H7 (cell line): ENCODE data around the gene FANCC. TPM values are rescaled to one million over a fixed set of nuclear protein-coding genes. Genes with fewer than 3 reads are reported as not detected.

Experiments
- DNase-seq: peaks from one replicate; pipeline ENCODE4 v3.0.0; 2012
- H3K27me3 ChIP-seq: 2 replicates; pipeline ENCODE4 v1.6.0; 2011; ENCODE audit warnings: mild to moderate bottlenecking, low read length; ENCODE audit not compliant: control insufficient read depth, insufficient read depth
- H3K36me3 ChIP-seq: replicated peaks from 2 replicates; pipeline ENCODE4 v1.5.1; 2011; ENCODE audit warnings: low read length; ENCODE audit not compliant: control insufficient read depth, insufficient read depth
- H3K4me3 ChIP-seq: 2 replicates; pipeline ENCODE4 v1.5.1; 2011; ENCODE audit warnings: low read depth, mild to moderate bottlenecking, control low read depth, low read length, moderate library complexity; ENCODE audit not compliant: insufficient read depth
- total RNA-seq: library from RNA; depleted of rRNA; stranded (reverse); fragments of >200 nt; shearing (Covaris generic); gene quantifications from 2 replicates; pipeline ENCODE4 v1.2.3, GENCODE V29; 2014

The FANCC gene
- total RNA-seq, 1 experiment from 2014 or later = 6.7 TPM

DNA sequence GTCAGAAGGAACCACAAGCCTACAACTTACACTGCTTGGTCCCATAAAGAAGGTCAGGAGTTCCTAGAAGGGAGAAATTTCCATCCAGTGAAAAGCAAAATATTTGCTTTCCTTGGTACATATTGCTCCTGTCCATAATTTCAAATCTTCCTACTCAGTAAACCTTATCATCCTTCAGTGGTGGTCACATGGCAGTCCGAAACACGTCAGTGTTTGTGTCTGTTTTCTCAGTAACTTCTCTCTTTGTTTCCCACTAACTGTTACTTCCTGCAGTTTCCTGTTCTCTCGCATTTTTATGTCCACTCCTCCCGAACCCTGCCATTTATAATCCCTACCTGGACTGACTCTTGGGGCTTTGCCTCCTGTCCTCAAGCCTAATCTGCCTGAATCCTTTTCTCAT is 129.1 kb downstream of the FANCC start:
- no peak for DNase-seq

GRCh38 chr9:95185956-95186355 is 131.6 kb downstream of the FANCC start:
- H3K27me3 ChIP-seq = no peaks in the 10 kb centered on the region
- H3K4me3 ChIP-seq = no peak overlapping the region
- no peak for DNase-seq
- H3K36me3 ChIP-seq = no peaks in the 10 kb centered on the region

More for the DNA sequence above, 129.1 kb downstream of the FANCC start:
- Histone ChIP-seq H3K36me3 (no peaks in the 10 kb centered on the region), H3K27me3 (no peaks in the 10 kb centered on the region), H3K4me3 (no peak overlapping the region)

- no peaks in the 10 kb centered on the region for H3K27me3 ChIP-seq
- no peaks in the 10 kb centered on the region for H3K36me3 ChIP-seq
- no peak overlapping the region for H3K4me3 ChIP-seq
- DNase-seq = peak; percentile 67
Measured at GRCh38 chr9:95182854-95183563, 134.5 kb downstream of the FANCC start.

DNA sequence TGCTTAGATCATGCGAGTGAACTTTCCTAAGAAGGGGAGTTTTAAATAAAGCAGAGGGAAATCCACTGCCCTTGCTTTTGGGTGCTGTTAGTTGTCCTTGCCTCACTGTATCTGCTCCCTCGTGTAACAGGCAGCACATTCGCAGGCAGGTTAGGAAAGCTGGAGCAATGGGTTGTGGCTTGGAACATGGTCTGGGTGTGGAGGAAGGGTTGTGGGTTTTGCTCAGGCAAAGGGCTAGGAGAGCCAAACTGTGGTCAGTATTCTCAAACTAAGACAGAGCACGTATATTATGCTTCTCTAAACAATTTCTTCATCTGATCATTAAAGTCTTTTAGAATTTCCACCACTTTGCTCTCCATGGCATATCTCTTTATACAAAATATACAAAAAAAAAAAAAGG is 135.7 kb downstream of the FANCC start:
- Histone ChIP-seq H3K27me3 (no peaks in the 10 kb centered on the region), H3K36me3 (no peaks in the 10 kb centered on the region), H3K4me3 (no peak overlapping the region)
- DNase-seq = no peak

GRCh38 chr9:95181226-95181818 is 136.2 kb downstream of the FANCC start:
- H3K36me3 ChIP-seq = no peaks in the 10 kb centered on the region
- no peak for DNase-seq

GRCh38 chr9:95177617-95178016 is 139.9 kb downstream of the FANCC start:
- DNase-seq = no peak
- no peaks in the 10 kb centered on the region for H3K27me3 ChIP-seq
- H3K36me3 ChIP-seq = no peaks in the 10 kb centered on the region
- no peak overlapping the region for H3K4me3 ChIP-seq

More at GRCh38 chr9:95181226-95181818, 136.2 kb downstream of the FANCC start:
- Histone ChIP-seq H3K27me3 (no peaks in the 10 kb centered on the region), H3K4me3 (no peak overlapping the region)

DNA sequence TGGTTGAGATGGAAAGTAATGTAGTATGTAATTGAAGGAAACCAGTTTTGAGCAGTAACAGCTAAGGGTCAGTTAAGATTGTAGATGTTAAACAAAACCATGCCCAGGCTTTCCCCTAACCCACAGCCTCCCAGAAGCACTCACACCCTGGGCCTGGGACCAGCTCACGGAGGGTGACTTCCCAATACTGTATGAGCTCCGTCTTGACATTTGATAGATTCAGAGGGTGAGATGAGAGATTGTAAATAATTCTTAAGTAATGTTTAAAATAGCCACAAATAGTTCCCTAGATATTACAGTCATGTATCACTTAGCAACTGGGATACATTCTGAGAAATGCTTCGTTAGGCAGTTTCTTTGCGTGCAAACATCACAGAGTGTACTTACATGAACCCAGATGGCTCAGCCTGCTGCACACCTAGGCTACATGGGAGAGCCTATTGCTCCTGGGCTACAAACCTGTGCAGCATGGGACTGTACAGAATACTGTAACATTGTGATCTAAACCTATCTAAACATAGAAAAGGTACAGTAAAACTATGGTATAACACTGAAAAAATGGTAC is 140.7 kb downstream of the FANCC start:
- Histone ChIP-seq H3K36me3 (no peaks in the 10 kb centered on the region), H3K4me3 (no peak overlapping the region), H3K27me3 (no peaks in the 10 kb centered on the region)
- DNase-seq = no peak

DNA sequence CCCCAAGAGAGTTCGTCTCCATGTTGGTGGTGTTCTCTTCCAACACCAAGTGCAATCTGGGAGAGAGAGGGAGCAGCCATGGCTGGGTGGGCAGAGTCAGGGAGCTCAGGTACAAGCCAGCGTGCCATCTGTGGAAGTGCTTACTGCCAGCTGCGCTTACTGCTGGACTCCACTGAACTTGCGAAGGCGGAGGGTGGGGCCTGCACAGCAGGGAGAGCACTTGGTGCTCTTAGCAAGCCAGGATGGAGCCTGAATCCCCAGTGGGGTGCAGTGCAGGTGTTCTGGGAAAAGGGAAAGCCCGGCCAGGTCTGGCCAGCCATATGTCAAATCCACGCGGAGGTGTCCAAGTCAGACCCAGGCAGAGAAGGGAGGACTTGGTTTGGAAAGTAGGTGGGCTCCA is 142.0 kb downstream of the FANCC start:
- no peaks in the 10 kb centered on the region for H3K27me3 ChIP-seq
- H3K36me3 ChIP-seq = no peaks in the 10 kb centered on the region
- no peak overlapping the region for H3K4me3 ChIP-seq
- DNase-seq = no peak

- no peak for DNase-seq
- Histone ChIP-seq H3K27me3 (no peaks in the 10 kb centered on the region), H3K4me3 (no peak overlapping the region), H3K36me3 (no peaks in the 10 kb centered on the region)
Measured at GRCh38 chr9:95174038-95174437, 143.5 kb downstream of the FANCC start.

DNA sequence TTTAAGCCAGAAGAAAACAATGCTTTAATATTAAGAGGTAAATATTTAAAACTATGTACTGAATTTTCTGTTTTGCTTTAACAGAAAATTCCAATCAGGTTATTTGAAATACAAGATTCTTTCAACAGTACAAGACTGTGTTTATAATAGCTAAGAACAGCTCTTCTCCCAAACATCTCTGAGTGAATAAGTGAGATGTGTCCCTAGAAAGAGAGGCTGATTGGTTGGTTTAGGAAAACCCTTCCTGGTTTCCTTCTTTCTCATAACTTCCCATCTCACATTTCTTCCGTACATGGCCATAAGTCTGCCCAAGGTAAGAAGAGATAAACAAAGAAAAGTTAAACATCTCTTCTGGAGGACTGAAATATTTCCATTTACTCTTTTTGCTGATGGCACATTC is 145.9 kb downstream of the FANCC start:
- DNase-seq = no peak
- H3K36me3 ChIP-seq = no peaks in the 10 kb centered on the region
- no peak overlapping the region for H3K4me3 ChIP-seq
- no peaks in the 10 kb centered on the region for H3K27me3 ChIP-seq

DNA sequence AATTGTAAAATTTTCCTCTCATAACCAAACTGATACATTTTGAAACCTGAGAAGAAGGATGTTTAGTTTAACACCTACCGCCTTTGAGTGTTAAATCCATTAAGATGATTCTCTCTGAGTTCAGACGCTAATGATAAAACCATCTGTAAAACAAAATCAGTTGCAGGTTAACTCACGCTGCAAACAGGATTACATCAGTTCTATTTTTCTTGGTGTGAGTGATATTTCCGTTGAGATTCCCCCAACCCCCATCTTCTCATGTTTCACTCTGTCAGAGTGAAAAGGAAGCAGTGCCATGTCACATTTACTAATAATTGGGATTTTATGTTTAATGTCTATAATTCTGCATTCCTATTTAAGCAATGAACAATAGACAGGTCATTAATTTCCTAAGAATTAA is 146.5 kb downstream of the FANCC start:
- Histone ChIP-seq H3K4me3 (no peak overlapping the region), H3K36me3 (no peaks in the 10 kb centered on the region), H3K27me3 (no peaks in the 10 kb centered on the region)
- no peak for DNase-seq

DNA sequence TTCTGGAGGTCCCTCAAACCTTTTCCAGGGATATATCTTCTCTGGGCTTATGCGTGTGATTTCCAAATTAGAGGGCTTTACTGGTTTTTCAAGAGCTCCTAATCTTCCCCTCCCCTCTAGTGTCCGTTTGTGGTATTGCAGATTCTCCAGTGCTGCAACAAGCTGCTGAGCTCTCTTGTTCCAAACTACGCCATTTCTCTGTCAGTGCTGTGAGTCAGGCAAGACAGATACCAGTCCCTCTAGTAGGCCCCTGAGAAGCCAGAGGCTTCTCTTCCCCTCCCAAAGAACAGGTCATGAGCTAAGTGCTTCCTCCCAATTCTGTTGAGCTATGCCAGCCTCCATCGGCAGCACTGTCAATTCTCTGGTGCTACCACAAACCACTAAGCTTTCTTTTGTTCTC is 149.5 kb downstream of the FANCC start:
- Histone ChIP-seq H3K36me3 (no peaks in the 10 kb centered on the region), H3K4me3 (no peak overlapping the region), H3K27me3 (no peaks in the 10 kb centered on the region)
- DNase-seq = peak; percentile 64

- Histone ChIP-seq H3K36me3 (no peaks in the 10 kb centered on the region), H3K4me3 (no peak overlapping the region), H3K27me3 (no peaks in the 10 kb centered on the region)
- DNase-seq = no peak
Measured at GRCh38 chr9:95165004-95165403, 152.5 kb downstream of the FANCC start.

- no peaks in the 10 kb centered on the region for H3K36me3 ChIP-seq
- no peak overlapping the region for H3K4me3 ChIP-seq
- no peak for DNase-seq
- no peaks in the 10 kb centered on the region for H3K27me3 ChIP-seq
Measured at GRCh38 chr9:95157481-95158151, 159.9 kb downstream of the FANCC start.

- no peak for DNase-seq
- no peak overlapping the region for H3K4me3 ChIP-seq
- no peaks in the 10 kb centered on the region for H3K36me3 ChIP-seq
- no peaks in the 10 kb centered on the region for H3K27me3 ChIP-seq
Measured at GRCh38 chr9:95156074-95156473, 161.4 kb downstream of the FANCC start.
